Upper lobe of left lung (tissue), 4 donors: ENCODE data around the gene VWA1.
A peak's percentile ranks its signal among the peaks of the same experiment; 100 is the strongest.

Experiments
- EP300 ChIP-seq, 4 donors: sonication (generic); formaldehyde crosslinking; IDR thresholded peaks; one replicate each; pipeline ENCODE4 v1.5.1; 2017; ENCODE audit warnings: antibody characterized with exemption in 4 of 4, control low read depth in 2 of 4
- POLR2A ChIP-seq, 4 donors: fragments of 450-650 bp; IDR thresholded peaks; one replicate each; pipeline ENCODE4 v1.5.1; 2016 to 2017; ENCODE audit warnings: antibody characterized with exemption in 4 of 4, mild to moderate bottlenecking in 2 of 4

DNA sequence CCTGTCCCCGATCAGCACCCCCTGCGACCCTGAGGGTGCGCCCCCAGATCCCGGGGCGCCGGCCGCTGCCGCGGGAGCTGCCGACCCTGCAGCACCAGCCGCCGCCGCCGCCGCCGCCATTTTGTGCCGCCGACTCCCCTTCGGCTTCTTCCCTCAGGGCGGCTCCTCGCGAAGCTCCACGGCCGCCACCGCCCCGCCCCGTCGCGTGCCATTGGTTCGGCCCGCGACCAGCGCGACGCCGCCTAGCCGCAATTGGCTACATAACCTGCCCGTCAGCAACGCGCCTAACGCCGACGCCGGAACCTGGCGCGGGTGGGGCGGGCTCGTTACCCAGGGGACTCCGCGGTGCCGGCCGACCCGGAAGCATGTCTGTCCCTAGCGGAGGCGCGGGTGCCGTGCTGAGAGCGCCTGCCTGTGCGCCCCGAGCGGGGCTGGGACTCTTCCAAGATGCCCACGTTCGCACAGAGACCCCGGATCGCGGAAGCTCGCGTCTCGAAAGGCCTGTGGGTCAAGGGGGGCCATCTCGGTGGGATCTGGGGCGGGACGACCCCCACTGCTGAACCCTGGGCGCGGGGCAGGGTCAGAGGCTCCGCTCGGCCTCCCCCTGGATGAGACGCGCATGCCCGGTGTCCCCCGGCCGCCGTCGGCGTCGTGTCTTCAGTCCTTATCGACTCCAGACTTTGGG is 36.2 kb upstream of the VWA1 start, which contains the start of gene CCNL2:
- no peak for TF ChIP-seq EP300 (IDR thresholded peaks at IDR 0.05)
- peak in 3 of 4 donors; percentile 41 to 81 (median 69) for TF ChIP-seq POLR2A (IDR thresholded peaks at IDR 0.05)
